GM12801 (cell line): ENCODE data around the gene LAIR1.

ENCODE experiments used
- CTCF ChIP-seq: IDR thresholded peaks from one replicate; pipeline ENCODE4 v1.5.1; 2011; ENCODE audit warnings: control low read depth; ENCODE audit not compliant: insufficient read length; ENCODE audit errors: extremely low read depth

The LAIR1 gene

GRCh38 chr19:54317965-54318240 lies 46.8 kb downstream of the LAIR1 start:
- TF ChIP-seq CTCF, result no peak

DNA sequence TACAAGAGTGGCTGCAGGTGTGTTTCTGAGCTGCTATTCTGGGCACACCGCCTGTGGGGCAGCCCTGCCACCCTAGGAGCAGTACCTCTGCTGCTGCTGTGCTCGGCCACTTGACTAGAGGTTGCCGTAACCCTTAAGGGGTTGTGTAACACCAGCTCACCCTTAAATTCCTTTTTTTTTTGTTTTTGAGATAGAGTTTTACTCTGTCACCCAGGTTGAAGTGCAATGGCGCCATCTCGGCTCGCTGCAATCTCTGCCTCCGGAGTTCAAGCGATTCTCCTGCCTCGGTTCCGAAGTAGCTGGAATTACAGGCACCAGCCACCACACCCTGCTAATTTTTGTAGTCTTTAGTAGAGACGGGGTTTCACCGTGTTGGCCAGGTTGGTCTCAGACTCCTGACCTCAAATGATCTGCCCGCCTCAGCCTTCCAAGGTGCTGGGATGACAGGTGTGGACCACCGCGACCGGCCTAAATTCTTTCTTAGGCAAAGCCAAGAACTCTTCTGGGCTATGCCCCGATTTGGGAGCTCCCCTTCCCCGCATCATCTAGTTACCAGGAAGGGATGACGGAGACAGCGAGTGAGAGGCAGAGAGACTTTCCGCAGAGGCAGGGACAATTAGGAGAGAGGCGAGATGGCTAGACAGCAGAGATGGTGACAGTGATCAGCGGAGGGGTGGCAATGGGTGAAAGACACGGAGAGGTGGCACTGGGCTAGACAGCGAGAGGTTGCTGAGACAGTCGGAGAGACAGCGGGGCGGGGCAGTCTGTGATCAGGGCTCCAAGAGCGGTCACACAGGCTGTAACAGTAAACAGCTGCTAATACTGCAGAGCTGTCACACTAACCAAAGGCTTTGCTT lies 47.4 kb downstream of the LAIR1 start:
- no peak for TF ChIP-seq CTCF

- TF ChIP-seq CTCF, result no peak
Observed at GRCh38 chr19:54316746-54317107, 48.0 kb downstream of the LAIR1 start.

DNA sequence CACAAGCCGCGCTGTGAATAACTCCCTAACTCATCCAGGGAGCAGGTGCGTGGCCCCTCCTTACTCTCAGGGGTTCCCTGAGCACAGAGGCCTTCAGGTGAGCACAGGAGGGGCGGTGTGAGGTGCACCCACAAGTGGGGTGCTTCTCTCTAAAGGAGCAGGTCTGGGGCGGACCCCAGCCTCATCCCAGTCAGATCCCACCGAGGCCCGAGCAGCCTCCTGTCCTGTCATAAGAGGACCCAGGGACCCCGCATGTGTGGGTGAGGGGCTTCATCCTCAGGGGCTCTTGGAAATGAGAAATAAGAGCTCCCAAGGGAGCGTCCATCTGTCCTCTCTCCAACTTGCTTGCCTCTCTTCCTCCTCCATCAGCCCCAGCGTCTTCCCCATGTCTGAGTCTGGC lies 48.8 kb downstream of the LAIR1 start:
- TF ChIP-seq CTCF, result no peak

GRCh38 chr19:54312436-54313377 lies 52.0 kb downstream of the LAIR1 start, which contains the start of gene LILRA5:
Gene LILRA5 (minus strand): TSS chr19:54313166. CDS start chr19:54313019, 147 bp downstream.
- TF ChIP-seq CTCF, result no peak

- no peak for TF ChIP-seq CTCF
Observed at GRCh38 chr19:54312011-54312410, 52.7 kb downstream of the LAIR1 start.

DNA sequence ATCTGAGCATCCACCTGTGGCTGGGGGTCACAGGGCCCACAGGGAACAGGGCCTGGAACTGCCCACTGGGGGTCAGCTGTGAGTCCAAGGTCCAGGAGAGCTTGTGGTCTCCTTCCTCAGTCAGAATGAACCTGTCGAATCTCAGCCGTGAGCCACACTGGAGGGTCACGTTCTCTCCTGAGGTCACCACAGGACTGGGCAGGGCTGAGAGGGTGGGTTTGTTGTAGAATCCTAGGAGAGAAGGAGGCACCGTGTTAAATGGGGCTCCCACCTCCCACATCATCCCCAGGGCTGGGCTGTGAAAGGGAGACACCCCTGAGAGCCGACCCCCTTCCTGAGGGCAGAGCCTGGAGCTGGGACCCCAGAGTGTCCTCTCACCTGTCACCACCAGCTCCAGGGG lies 53.2 kb downstream of the LAIR1 start:
- no peak for TF ChIP-seq CTCF
